Measurements from ENCODE around the gene GRHL1.
"Not testable (repeated sequence)": the region's sequence is repeated elsewhere in the genome, so short reads cannot be mapped to it uniquely, and the experiment has no call there.

DNA sequence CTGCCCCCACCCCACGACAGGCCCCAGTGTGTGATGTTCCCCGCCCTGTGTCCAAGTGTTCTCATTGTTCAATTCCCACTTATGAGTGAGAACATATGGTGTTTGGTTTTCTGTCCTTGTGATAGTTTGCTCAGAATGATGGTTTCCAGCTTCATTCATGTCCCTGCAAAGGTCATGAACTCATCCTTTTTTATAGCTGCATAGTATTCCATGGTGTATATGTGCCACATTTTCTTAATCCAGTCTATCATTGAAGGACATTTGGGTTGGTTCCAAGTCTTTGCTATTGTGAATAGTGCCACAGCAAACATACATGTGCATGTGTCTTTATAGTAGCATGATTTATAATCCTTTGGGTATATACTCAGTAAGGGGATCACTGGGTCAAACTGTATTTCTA is 24.5 kb upstream of the GRHL1 start:
- TF ChIP-seq, protein P1, sequence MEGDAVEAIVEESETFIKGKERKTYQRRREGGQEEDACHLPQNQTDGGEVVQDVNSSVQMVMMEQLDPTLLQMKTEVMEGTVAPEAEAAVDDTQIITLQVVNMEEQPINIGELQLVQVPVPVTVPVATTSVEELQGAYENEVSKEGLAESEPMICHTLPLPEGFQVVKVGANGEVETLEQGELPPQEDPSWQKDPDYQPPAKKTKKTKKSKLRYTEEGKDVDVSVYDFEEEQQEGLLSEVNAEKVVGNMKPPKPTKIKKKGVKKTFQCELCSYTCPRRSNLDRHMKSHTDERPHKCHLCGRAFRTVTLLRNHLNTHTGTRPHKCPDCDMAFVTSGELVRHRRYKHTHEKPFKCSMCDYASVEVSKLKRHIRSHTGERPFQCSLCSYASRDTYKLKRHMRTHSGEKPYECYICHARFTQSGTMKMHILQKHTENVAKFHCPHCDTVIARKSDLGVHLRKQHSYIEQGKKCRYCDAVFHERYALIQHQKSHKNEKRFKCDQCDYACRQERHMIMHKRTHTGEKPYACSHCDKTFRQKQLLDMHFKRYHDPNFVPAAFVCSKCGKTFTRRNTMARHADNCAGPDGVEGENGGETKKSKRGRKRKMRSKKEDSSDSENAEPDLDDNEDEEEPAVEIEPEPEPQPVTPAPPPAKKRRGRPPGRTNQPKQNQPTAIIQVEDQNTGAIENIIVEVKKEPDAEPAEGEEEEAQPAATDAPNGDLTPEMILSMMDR (optimal IDR thresholded peaks at IDR 0.05 in 1 of 3, IDR thresholded peaks at IDR 0.05 in 1 of 3, conservative IDR thresholded peaks at IDR 0.05 in 1 of 3; ENCODE audit: extremely low read depth in 1 of 3, insufficient read depth in 2 of 3, low read length in 3 of 3) = not testable (repeated sequence)
- TF ChIP-seq EZH2 (IDR thresholded peaks at IDR 0.05; ENCODE audit: low read length) = not testable (repeated sequence)
